ENCODE measurements around the gene PIK3C3. TPM values are rescaled to one million over a fixed set of nuclear protein-coding genes. Genes with fewer than 3 reads are reported as not detected.

Gene PIK3C3
- total RNA-seq, 4 donors from 2014 or later, result 34.3 to 66.5 (median 38.0) TPM

GRCh38 chr18:41939326-41939725 lies 15.7 kb upstream of the PIK3C3 start:
- ATAC-seq (ENCODE audit: low FRiP score) (no peak), DNase-seq (ENCODE audit: low spot score) (no peak)
- TF ChIP-seq CTCF (IDR thresholded peaks at IDR 0.05), result no peak

GRCh38 chr18:41940506-41941215 lies 14.4 kb upstream of the PIK3C3 start:
- no peak for TF ChIP-seq CTCF (IDR thresholded peaks at IDR 0.05)
- ATAC-seq (ENCODE audit: low FRiP score), result no peak
- DNase-seq (ENCODE audit: low spot score), result no peak

GRCh38 chr18:41942254-41942653 lies 12.8 kb upstream of the PIK3C3 start:
- ATAC-seq (ENCODE audit: low FRiP score), result no peak
- no peak for DNase-seq (ENCODE audit: low spot score)
- TF ChIP-seq CTCF (IDR thresholded peaks at IDR 0.05), result no peak

GRCh38 chr18:41948544-41949110 lies 6.4 kb upstream of the PIK3C3 start:
- ATAC-seq (ENCODE audit: low FRiP score) (no peak), DNase-seq (ENCODE audit: low spot score) (no peak)

GRCh38 chr18:41949206-41949920 lies 5.7 kb upstream of the PIK3C3 start:
- no peak for DNase-seq (ENCODE audit: low spot score)
- no peak for TF ChIP-seq CTCF (IDR thresholded peaks at IDR 0.05)
- ATAC-seq (ENCODE audit: low FRiP score), result no peak

More at GRCh38 chr18:41948544-41949110, 6.4 kb upstream of the PIK3C3 start:
- no peak for TF ChIP-seq CTCF (IDR thresholded peaks at IDR 0.05)

- ATAC-seq (ENCODE audit: low FRiP score), result no peak
- DNase-seq (ENCODE audit: low spot score), result no peak
- no peak for TF ChIP-seq CTCF (IDR thresholded peaks at IDR 0.05)
These were observed 654 bp downstream of the PIK3C3 start for GRCh38 chr18:41955688-41956087.

Measured in omental fat pad (tissue), 4 donors.